A673 (cell line): ENCODE results near the gene PSMA7.

Experiments
- EZH2 ChIP-seq: fragments of 200-600 bp; sonication (generic); IDR thresholded peaks from 2 replicates; pipeline ENCODE4 v1.6.1; 2017; ENCODE audit warnings: borderline replicate concordance, low read depth, mild to moderate bottlenecking, mixed read lengths, antibody characterized with exemption, low read length; ENCODE audit not compliant: poor library complexity, severe bottlenecking
- TF ChIP-seq, protein P1 (sequence below): fragments of 300-800, 200-600 bp; sonication (generic); conservative IDR thresholded peaks from 2 replicates; pipeline ENCODE4 v1.5.1; 2017; ENCODE audit warnings: low read depth, mild to moderate bottlenecking, antibody characterized with exemption, low read length, moderate library complexity, mixed read lengths

DNA sequence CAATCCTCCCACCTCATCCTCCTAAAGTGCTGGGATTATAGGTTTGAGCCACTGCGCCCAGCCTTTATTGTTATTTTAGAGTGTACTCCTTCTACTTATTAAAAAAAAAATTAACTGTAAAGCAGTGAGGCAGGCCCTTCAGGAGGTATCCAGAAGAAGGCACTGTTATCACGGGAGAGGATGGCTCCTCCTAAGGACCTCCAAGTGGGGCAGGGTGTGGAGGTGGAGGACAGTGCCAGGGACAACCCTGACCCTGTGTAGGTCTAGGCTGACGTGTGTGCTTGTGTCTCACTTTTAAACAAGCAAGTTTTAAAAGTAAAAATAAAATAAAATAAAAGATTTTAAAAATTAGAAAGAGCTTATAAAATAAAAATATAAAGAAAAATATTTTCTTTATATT is 53.8 kb downstream of the PSMA7 start:
- TF ChIP-seq, protein P1, sequence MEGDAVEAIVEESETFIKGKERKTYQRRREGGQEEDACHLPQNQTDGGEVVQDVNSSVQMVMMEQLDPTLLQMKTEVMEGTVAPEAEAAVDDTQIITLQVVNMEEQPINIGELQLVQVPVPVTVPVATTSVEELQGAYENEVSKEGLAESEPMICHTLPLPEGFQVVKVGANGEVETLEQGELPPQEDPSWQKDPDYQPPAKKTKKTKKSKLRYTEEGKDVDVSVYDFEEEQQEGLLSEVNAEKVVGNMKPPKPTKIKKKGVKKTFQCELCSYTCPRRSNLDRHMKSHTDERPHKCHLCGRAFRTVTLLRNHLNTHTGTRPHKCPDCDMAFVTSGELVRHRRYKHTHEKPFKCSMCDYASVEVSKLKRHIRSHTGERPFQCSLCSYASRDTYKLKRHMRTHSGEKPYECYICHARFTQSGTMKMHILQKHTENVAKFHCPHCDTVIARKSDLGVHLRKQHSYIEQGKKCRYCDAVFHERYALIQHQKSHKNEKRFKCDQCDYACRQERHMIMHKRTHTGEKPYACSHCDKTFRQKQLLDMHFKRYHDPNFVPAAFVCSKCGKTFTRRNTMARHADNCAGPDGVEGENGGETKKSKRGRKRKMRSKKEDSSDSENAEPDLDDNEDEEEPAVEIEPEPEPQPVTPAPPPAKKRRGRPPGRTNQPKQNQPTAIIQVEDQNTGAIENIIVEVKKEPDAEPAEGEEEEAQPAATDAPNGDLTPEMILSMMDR = no peak
- TF ChIP-seq EZH2 = no peak
